Germinal center (tissue), 1 donor: ENCODE data around the gene FBXO27.
"Not testable (repeated sequence)": the region's sequence is repeated elsewhere in the genome, so short reads cannot be mapped to it uniquely, and the experiment has no call there.

Experiments
- DNase-seq: peaks from one replicate; pipeline ENCODE4 v3.0.0; 2012; ENCODE audit warnings: mixed read lengths, low spot score

The FBXO27 gene

DNA sequence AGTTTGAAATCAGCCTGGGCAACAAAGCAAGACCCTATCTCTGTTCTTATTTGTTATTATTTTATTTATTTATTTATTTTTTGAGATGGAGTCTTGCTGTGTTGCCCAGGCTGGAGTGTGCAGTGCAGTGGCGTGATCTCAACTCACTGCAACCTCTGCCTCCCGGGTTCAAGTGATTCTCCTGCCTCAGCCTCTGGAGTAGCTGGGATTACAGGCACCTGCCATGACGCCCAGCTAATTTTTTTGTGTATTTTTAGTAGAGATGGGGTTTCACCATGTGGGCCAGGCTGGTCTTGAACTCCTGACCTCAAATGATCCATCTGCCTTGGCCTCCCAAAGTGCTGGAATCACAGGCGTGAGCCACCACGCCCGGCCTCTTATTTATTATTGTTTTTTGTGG, 44.6 kb downstream of the FBXO27 start:
- DNase-seq, result not testable (repeated sequence)

- no peak for DNase-seq
Observed at GRCh38 chr19:38985262-38985661, 47.1 kb downstream of the FBXO27 start.

DNA sequence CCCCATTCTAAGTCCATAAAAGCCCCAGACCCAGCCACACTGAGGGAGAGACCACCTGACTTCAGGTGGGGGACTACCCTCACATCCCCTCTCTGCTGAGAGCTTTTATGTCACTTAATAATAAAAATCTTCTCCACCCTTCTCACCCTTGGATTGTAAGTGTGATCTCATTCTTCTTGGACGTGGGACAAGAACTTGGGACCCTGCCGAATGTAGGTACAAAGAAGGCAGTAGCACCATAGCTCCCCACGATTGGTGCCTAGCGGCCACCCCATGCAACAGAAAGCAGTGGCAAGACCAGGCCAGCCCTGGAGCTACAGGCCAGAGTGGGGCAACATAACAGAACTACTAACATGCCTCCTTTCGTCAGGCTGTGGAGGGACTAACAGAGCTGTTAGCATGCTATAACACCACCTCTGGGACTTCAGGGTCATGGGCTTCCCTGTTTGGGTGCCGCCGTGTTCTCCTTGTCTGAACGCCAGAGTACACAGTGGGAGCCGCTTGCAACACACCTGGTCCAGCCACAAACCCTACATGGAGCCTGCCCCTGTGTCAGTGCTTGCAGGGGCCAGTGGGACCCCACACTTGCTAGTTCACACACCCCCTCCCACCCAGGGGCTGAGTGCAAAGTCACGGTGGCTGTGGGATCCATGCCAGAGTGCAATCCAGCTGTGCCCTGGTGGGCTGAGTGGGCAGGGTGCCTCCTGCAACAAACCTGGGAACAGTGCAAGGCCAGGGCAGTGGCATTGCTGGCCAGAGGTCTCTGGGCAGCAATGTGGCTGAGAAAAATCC, 51.6 kb downstream of the FBXO27 start:
- no peak for DNase-seq

DNA sequence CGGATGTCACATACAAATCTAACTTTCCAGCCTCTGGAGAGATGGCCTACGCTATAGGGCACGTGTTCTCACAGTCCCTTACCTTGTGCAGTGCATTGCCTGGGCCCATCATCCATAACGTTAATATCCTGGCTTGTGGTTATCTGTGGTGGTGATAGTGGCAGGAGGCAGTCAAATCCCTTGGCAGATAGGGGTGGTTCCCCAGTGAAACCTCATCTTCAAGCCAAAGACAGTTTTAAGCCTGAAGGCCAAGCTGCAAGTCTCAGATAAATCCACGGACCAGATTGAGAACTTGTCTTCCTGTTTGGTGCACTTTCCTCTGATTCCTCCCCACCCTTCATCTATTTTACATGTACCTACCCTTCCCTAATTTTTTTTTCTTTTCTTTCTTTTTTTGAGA, 52.5 kb downstream of the FBXO27 start:
- DNase-seq, result no peak

DNA sequence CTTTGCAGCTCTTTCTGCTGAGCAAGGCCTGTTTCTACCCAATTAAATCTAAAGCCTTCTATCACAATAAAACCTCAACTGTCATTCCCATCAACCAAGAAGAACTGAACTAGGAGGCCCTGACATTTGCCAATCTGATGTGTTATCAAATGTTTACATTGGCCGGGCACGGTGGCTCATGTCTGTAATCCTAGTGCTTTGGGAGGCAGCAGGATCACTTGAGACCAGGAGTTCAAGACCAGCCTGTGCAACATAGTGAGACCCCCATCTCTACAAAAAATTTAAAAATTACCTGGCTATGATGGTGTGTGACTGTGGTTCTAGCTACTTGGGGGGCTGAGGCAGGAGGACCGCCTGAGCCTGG, 54.0 kb downstream of the FBXO27 start:
- DNase-seq, result no peak

- no peak for DNase-seq
Observed at GRCh38 chr19:38977445-38978325, 54.7 kb downstream of the FBXO27 start.

GRCh38 chr19:38975861-38976271, 56.5 kb downstream of the FBXO27 start:
- DNase-seq, result no peak

DNA sequence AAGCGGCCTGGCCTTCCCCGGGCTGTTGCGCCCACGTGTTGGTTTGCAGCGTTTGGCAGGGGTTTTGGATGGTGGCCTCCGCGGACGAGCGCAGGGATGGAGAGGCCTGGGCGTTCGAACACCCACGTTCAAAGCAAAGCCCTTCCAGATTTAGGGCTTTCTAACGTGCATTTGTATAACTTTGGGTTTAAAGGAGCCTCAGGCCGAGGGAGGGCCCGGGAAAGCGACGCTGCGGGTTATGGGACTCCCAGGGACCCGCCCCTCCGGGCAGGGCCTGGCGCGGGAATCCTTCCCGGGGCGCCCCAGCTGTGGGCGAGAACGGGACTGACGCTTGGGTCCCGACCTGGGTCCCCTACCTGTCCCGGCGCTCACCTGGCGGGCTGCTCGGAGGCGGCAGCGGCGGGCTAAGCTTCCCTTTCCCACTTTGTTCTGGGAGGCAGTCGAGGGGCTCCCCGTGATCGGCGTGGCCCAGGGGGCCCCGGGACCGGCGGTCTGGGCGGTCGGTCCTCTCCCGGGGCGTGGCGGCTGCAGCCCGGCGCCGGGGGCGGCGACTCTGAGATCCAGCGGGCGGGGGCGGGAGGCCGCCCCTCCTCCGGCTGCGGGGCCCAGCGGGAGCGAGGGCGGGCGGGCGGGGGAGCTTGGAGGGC, 57.0 kb downstream of the FBXO27 start, which contains the start of gene FBXO17:
FBXO17 (minus strand) TSS at position 529 of the 647 bp plus-strand sequence. CDS start 25,423 bp downstream, outside the sequence.
- no peak for DNase-seq

DNA sequence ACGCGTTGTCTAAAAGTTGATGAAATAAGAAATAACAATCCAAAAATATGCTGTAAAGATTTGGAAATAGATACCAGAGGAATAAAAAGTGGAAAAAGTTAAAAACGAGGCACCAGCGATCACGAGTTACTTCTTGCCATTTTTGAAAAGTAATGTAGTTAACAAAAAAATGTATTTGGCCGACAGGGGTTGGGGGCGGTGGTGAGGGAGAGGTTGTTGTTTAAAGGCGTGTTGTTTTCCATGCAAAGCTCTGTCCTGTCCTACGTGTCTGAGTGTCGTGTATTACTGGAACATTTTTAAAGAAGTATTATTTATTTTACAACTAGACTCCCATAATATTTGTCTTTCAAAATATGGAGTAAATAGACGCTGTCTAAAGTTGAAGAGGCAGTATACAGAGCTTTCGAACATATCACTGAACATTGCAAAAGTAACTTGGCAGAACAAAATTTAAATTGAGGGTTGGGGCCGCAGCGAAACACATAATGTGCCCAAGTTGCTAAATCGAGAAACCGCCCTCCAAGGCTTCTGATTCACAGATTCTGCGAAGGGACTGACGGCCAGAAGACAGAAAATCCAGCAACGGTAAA, 57.6 kb downstream of the FBXO27 start:
- no peak for DNase-seq
